Measurements from ENCODE around the gene CALML5.

The CALML5 gene

GRCh38 chr10:5502061-5502521 lies 2.7 kb upstream of the CALML5 start:
- no peak for TF ChIP-seq CTCF (IDR thresholded peaks at IDR 0.05; ENCODE audit: control insufficient read depth, extremely low read depth, insufficient read depth)
- no peak overlapping the region for H3K4me3 ChIP-seq (ENCODE audit: low read depth, low read length)
- DNase-seq (ENCODE audit: low read depth): no peak

- DNase-seq (ENCODE audit: low read depth): no peak
- TF ChIP-seq CTCF (IDR thresholded peaks at IDR 0.05; ENCODE audit: control insufficient read depth, extremely low read depth, insufficient read depth): no peak
- no peak overlapping the region for H3K4me3 ChIP-seq (ENCODE audit: low read depth, low read length)
Measured at GRCh38 chr10:5500910-5501309, 1.5 kb upstream of the CALML5 start.

- no peak overlapping the region for H3K4me3 ChIP-seq (ENCODE audit: low read depth, low read length)
- DNase-seq (ENCODE audit: low read depth): no peak
- no peak for TF ChIP-seq CTCF (IDR thresholded peaks at IDR 0.05; ENCODE audit: control insufficient read depth, extremely low read depth, insufficient read depth)
Measured at GRCh38 chr10:5500162-5500670, 846 bp upstream of the CALML5 start.

GRCh38 chr10:5498791-5499492 lies 428 bp downstream of the CALML5 start:
- H3K4me3 ChIP-seq (ENCODE audit: low read depth, low read length): no peak overlapping the region
- DNase-seq (ENCODE audit: low read depth): no peak
- TF ChIP-seq CTCF (IDR thresholded peaks at IDR 0.05; ENCODE audit: control insufficient read depth, extremely low read depth, insufficient read depth): no peak

- no peak for TF ChIP-seq CTCF (IDR thresholded peaks at IDR 0.05; ENCODE audit: control insufficient read depth, extremely low read depth, insufficient read depth)
- no peak for DNase-seq (ENCODE audit: low read depth)
- no peak overlapping the region for H3K4me3 ChIP-seq (ENCODE audit: low read depth, low read length)
Measured at GRCh38 chr10:5497948-5498730, 1.2 kb downstream of the CALML5 start.

- no peak overlapping the region for H3K4me3 ChIP-seq (ENCODE audit: low read depth, low read length)
- TF ChIP-seq CTCF (IDR thresholded peaks at IDR 0.05; ENCODE audit: control insufficient read depth, extremely low read depth, insufficient read depth): no peak
- no peak for DNase-seq (ENCODE audit: low read depth)
Measured at GRCh38 chr10:5497289-5497688, 2.1 kb downstream of the CALML5 start.

Data from LNCaP clone FGC (cell line).